Stimulated activated CD4-positive, alpha-beta T cell treated with anti-CD3 and anti-CD28 coated beads, Interleukin-1b, Interleukin-23, amount 100 ng/mL, for 1 hour (primary cell): ENCODE measurements around the gene KCNQ2.

Source experiments
- DNase-seq, 2 donors: peaks; one replicate each; pipeline ENCODE4 v3.0.0-alpha.2; 2020; ENCODE audit warnings: low read depth in 2 of 2

The KCNQ2 gene

GRCh38 chr20:63471002-63471716, 1.3 kb downstream of the KCNQ2 start:
- DNase-seq = no peak

GRCh38 chr20:63470410-63470809, 2.0 kb downstream of the KCNQ2 start:
- DNase-seq = no peak

- no peak for DNase-seq
Measured at GRCh38 chr20:63469713-63470101, 2.7 kb downstream of the KCNQ2 start.

- DNase-seq = no peak
Measured at GRCh38 chr20:63469019-63469712, 3.3 kb downstream of the KCNQ2 start.

- no peak for DNase-seq
Measured at GRCh38 chr20:63468421-63468820, 4.0 kb downstream of the KCNQ2 start.

- no peak for DNase-seq
Measured at GRCh38 chr20:63467294-63468083, 5.0 kb downstream of the KCNQ2 start.

- no peak for DNase-seq
Measured at GRCh38 chr20:63466861-63467260, 5.6 kb downstream of the KCNQ2 start.

- DNase-seq = no peak
Measured at GRCh38 chr20:63466250-63466825, 6.1 kb downstream of the KCNQ2 start.

- no peak for DNase-seq
Measured at GRCh38 chr20:63465380-63466249, 6.8 kb downstream of the KCNQ2 start.

GRCh38 chr20:63464289-63464635, 8.2 kb downstream of the KCNQ2 start:
- DNase-seq = no peak

GRCh38 chr20:63463400-63464288, 8.8 kb downstream of the KCNQ2 start:
- no peak for DNase-seq

- DNase-seq = no peak
Measured at GRCh38 chr20:63462244-63462643, 10.2 kb downstream of the KCNQ2 start.

- DNase-seq = no peak
Measured at GRCh38 chr20:63461104-63461763, 11.2 kb downstream of the KCNQ2 start.

- DNase-seq = no peak
Measured at GRCh38 chr20:63459070-63459380, 13.4 kb downstream of the KCNQ2 start.

- DNase-seq = no peak
Measured at GRCh38 chr20:63458170-63459069, 14.0 kb downstream of the KCNQ2 start.

GRCh38 chr20:63457737-63458136, 14.7 kb downstream of the KCNQ2 start:
- no peak for DNase-seq

- no peak for DNase-seq
Measured at GRCh38 chr20:63456429-63457284, 15.8 kb downstream of the KCNQ2 start.

- no peak for DNase-seq
Measured at GRCh38 chr20:63455568-63455859, 16.9 kb downstream of the KCNQ2 start.
